Measurements from ENCODE around the gene NXPH1.

Gene NXPH1

DNA sequence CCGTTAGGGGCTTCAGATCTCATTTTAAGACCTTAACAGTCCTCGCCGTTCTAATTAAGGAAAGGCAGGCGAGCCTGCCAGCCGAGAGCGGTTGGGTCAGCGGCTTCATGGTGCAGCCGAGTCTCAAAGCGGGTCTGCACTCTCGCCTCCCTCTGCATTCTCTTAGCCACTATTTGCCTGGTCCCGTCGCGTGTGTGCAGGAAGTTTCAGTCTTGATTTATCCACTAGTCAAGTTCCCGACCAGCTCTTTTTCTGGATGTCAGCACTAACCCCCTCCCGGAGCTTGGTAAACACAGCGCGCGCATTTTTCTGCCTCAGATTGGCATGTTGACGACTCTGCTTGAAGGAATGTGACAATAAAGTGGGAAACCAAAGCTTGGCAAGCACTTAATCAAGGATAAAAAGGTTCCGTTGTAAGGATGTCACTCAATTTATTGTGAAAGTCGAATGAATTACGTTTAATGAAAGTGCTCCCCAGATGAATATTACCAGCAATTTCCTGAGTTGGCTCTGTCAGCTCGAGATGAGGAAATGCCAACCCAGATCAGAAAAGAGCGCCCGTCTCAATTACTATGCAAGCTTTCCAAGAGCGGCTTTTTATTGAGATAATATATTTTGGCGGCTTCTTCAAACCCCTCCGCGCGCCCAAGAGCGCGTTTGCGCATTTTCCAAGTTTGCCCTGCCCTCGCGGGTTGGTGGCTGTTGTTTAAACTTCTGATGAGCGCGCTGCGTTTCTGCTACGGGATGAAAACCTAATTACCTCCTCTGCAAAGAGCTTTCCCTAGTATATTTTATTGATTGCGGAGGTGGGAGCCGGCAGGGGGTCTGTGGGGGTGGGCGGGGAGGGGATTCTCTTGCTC lies 7.9 kb downstream of the NXPH1 start:
- H3K4me3 ChIP-seq (ENCODE audit: low read length): no peak overlapping the region
- H3K9me3 ChIP-seq (ENCODE audit: control insufficient read depth, insufficient read depth, low read length): peaks cover 18% of the 10 kb centered on the region; the same call in 1 of the 2 replicates
- H3K9me2 ChIP-seq (replicated peaks; ENCODE audit: control insufficient read depth, low read length): no peaks in the 10 kb centered on the region
- H3K4me1 ChIP-seq (ENCODE audit: control insufficient read depth, low read length): no peaks in the 10 kb centered on the region
- no peak overlapping the region for H3K4me2 ChIP-seq (ENCODE audit: low read length)
- no peaks in the 10 kb centered on the region for H4K20me1 ChIP-seq (ENCODE audit: control insufficient read depth, insufficient read depth, low read depth, low read length)
- no peak overlapping the region for H3K27ac ChIP-seq (ENCODE audit: low read depth, low read length)
- H3K79me2 ChIP-seq (ENCODE audit: control insufficient read depth, low read length): no peaks in the 10 kb centered on the region
- TF ChIP-seq EZH2phosphoT487 (IDR thresholded peaks at IDR 0.05; ENCODE audit: borderline replicate concordance, low read length) (no peak), CTCF (IDR thresholded peaks at IDR 0.05; ENCODE audit: low read depth, low read length, poor library complexity, severe bottlenecking) (no peak)
- H3K27me3 ChIP-seq (ENCODE audit: control insufficient read depth, low read length): peaks cover 19% of the 10 kb centered on the region
- H3K36me3 ChIP-seq (ENCODE audit: control insufficient read depth, low read length): no peaks in the 10 kb centered on the region
- H3F3A ChIP-seq (ENCODE audit: control insufficient read depth, insufficient read depth): no peaks in the 10 kb centered on the region

DNA sequence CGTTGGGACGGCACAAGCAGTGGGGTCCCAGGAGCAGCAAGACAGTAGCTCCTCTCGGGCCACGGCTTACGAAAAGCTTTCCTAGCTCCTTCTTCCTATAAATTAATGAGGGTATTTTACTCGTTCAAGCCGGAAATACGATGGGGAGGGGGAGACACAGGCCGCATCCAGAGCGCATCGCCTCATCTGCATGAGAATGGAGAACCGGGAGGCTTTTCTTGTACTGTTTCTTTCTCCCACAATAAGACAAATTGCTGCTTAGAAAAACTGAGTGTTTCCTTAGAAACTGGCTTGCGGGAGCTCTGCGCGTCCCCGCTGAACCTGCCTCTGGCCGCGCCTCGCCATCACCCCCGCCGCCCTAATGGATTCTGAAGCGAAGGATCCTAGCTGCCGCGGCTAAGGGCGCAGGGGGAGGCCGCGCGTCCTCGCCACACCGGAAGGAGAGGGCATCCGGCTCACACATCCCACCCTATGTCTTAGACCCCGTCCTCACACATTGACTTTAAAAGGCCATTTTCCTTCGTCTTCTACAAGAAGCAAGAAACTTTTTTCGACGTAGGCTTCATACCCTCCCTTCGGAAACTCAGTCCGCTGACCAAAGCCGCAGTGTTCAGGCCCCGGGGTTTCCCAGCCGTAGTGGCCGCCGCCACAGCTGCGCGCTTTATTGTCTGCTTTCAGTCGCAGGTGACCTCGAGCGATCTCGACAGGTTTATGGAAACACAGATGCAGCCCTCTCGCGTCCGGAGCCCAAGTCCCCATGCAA lies 8.8 kb downstream of the NXPH1 start:
- no peaks in the 10 kb centered on the region for H3F3A ChIP-seq (ENCODE audit: control insufficient read depth, insufficient read depth)
- H4K20me1 ChIP-seq (ENCODE audit: control insufficient read depth, insufficient read depth, low read depth, low read length): no peaks in the 10 kb centered on the region
- no peaks in the 10 kb centered on the region for H3K9me2 ChIP-seq (replicated peaks; ENCODE audit: control insufficient read depth, low read length)
- no peak overlapping the region for H3K4me3 ChIP-seq (ENCODE audit: low read length)
- no peaks in the 10 kb centered on the region for H3K36me3 ChIP-seq (ENCODE audit: control insufficient read depth, low read length)
- H3K79me2 ChIP-seq (ENCODE audit: control insufficient read depth, low read length): no peaks in the 10 kb centered on the region
- no peak overlapping the region for H3K27ac ChIP-seq (ENCODE audit: low read depth, low read length)
- no peaks in the 10 kb centered on the region for H3K4me1 ChIP-seq (ENCODE audit: control insufficient read depth, low read length)
- peaks cover 16% of the 10 kb centered on the region for H3K27me3 ChIP-seq (ENCODE audit: control insufficient read depth, low read length)
- TF ChIP-seq EZH2phosphoT487 (IDR thresholded peaks at IDR 0.05; ENCODE audit: borderline replicate concordance, low read length) (no peak), CTCF (IDR thresholded peaks at IDR 0.05; ENCODE audit: low read depth, low read length, poor library complexity, severe bottlenecking) (no peak)
- H3K9me3 ChIP-seq (ENCODE audit: control insufficient read depth, insufficient read depth, low read length): peaks cover 18% of the 10 kb centered on the region; the same call in 1 of the 2 replicates
- H3K4me2 ChIP-seq (ENCODE audit: low read length): no peak overlapping the region

GRCh38 chr7:8442814-8443304 lies 9.4 kb downstream of the NXPH1 start:
- TF ChIP-seq EZH2phosphoT487 (IDR thresholded peaks at IDR 0.05; ENCODE audit: borderline replicate concordance, low read length) (no peak), CTCF (IDR thresholded peaks at IDR 0.05; ENCODE audit: low read depth, low read length, poor library complexity, severe bottlenecking) (no peak)
- Histone ChIP-seq H3K4me2 (ENCODE audit: low read length) (no peak overlapping the region), H3K27me3 (ENCODE audit: control insufficient read depth, low read length) (peaks cover 10% of the 10 kb centered on the region)

More at GRCh38 chr7:8442814-8443304, 9.4 kb downstream of the NXPH1 start:
- Histone ChIP-seq H3K27ac (ENCODE audit: low read depth, low read length) (no peak overlapping the region), H3K36me3 (ENCODE audit: control insufficient read depth, low read length) (no peaks in the 10 kb centered on the region), H3K79me2 (ENCODE audit: control insufficient read depth, low read length) (no peaks in the 10 kb centered on the region), H3F3A (ENCODE audit: control insufficient read depth, insufficient read depth) (no peaks in the 10 kb centered on the region), H4K20me1 (ENCODE audit: control insufficient read depth, insufficient read depth, low read depth, low read length) (no peaks in the 10 kb centered on the region), H3K4me3 (ENCODE audit: low read length) (no peak overlapping the region), H3K9me2 (replicated peaks; ENCODE audit: control insufficient read depth, low read length) (no peaks in the 10 kb centered on the region), H3K4me1 (ENCODE audit: control insufficient read depth, low read length) (no peaks in the 10 kb centered on the region), H3K9me3 (ENCODE audit: control insufficient read depth, insufficient read depth, low read length) (peaks cover 18% of the 10 kb centered on the region; the same call in 1 of the 2 replicates)
